ENCODE data around the gene B4GALT5.
"Not testable (repeated sequence)": the region's sequence is repeated elsewhere in the genome, so short reads cannot be mapped to it uniquely, and the experiment has no call there.

Gene B4GALT5

GRCh38 chr20:49713753-49714712 lies at the start of gene B4GALT5:
TSS of gene B4GALT5 (minus strand) at chr20:49713878. CDS start at chr20:49713690, 188 bp downstream.
- DNase-seq = peak; percentile 53 to 72

- DNase-seq = no peak
These were observed 49.5 kb upstream of the B4GALT5 start for GRCh38 chr20:49762940-49763766.

- not testable (repeated sequence) for DNase-seq
These were observed 48.2 kb upstream of the B4GALT5 start for GRCh38 chr20:49761888-49762287.

GRCh38 chr20:49759266-49759950 lies 45.7 kb upstream of the B4GALT5 start:
- DNase-seq = no peak

GRCh38 chr20:49758781-49759180 lies 45.1 kb upstream of the B4GALT5 start:
- no peak for DNase-seq

- DNase-seq = no peak
These were observed 43.9 kb upstream of the B4GALT5 start for GRCh38 chr20:49757597-49757996.

- no peak for DNase-seq
These were observed 42.6 kb upstream of the B4GALT5 start for GRCh38 chr20:49756241-49756640.

GRCh38 chr20:49754596-49754995 lies 40.9 kb upstream of the B4GALT5 start:
- DNase-seq = no peak

- DNase-seq = no peak
These were observed 39.5 kb upstream of the B4GALT5 start for GRCh38 chr20:49753133-49753532.

GRCh38 chr20:49752201-49752903 lies 38.7 kb upstream of the B4GALT5 start:
- no peak for DNase-seq

- DNase-seq = no peak
These were observed 37.7 kb upstream of the B4GALT5 start for GRCh38 chr20:49751397-49751736.

GRCh38 chr20:49750611-49751396 lies 37.1 kb upstream of the B4GALT5 start:
- DNase-seq = no peak

- no peak for DNase-seq
These were observed 35.9 kb upstream of the B4GALT5 start for GRCh38 chr20:49749625-49750024.

- no peak for DNase-seq
These were observed 34.8 kb upstream of the B4GALT5 start for GRCh38 chr20:49748525-49748838.

GRCh38 chr20:49747707-49748524 lies 34.2 kb upstream of the B4GALT5 start:
- DNase-seq = no peak

GRCh38 chr20:49742948-49743347 lies 29.3 kb upstream of the B4GALT5 start:
- no peak for DNase-seq

- DNase-seq = no peak
These were observed 28.3 kb upstream of the B4GALT5 start for GRCh38 chr20:49741977-49742376.

GRCh38 chr20:49740807-49741206 lies 27.1 kb upstream of the B4GALT5 start:
- DNase-seq = no peak

- no peak for DNase-seq
These were observed 25.4 kb upstream of the B4GALT5 start for GRCh38 chr20:49739042-49739441.

- no peak for DNase-seq
These were observed 23.6 kb upstream of the B4GALT5 start for GRCh38 chr20:49737260-49737659.

GRCh38 chr20:49729780-49730179 lies 16.1 kb upstream of the B4GALT5 start:
- no peak for DNase-seq
